ENCODE data around the gene ADGRV1.
A peak's percentile ranks its signal among the peaks of the same experiment; 100 is the strongest.

The ADGRV1 gene

GRCh38 chr5:90865180-90865579 lies 306.6 kb downstream of the ADGRV1 start:
- H3K27ac ChIP-seq (ENCODE audit: low read length): no peak overlapping the region
- H3K9ac ChIP-seq (ENCODE audit: low read length): no peak overlapping the region
- H3K4me1 ChIP-seq (ENCODE audit: control insufficient read depth, low read depth, low read length): no peaks in the 10 kb centered on the region
- H3K4me3 ChIP-seq (ENCODE audit: low read length): no peak overlapping the region
- no peaks in the 10 kb centered on the region for H3K9me3 ChIP-seq (ENCODE audit: control insufficient read depth, low read depth, low read length)
- peaks cover 6% of the 10 kb centered on the region for H3K36me3 ChIP-seq (ENCODE audit: control insufficient read depth, low read depth, low read length)
- no peaks in the 10 kb centered on the region for H3K27me3 ChIP-seq (ENCODE audit: control insufficient read depth, insufficient read depth, low read length)

- Histone ChIP-seq H3K4me1 (ENCODE audit: control insufficient read depth, low read depth, low read length) (no peaks in the 10 kb centered on the region), H3K27ac (ENCODE audit: low read length) (no peak overlapping the region), H3K9me3 (ENCODE audit: control insufficient read depth, low read depth, low read length) (no peaks in the 10 kb centered on the region), H3K27me3 (ENCODE audit: control insufficient read depth, insufficient read depth, low read length) (no peaks in the 10 kb centered on the region), H3K4me3 (ENCODE audit: low read length) (no peak overlapping the region), H3K36me3 (ENCODE audit: control insufficient read depth, low read depth, low read length) (peaks cover 6% of the 10 kb centered on the region), H3K9ac (ENCODE audit: low read length) (no peak overlapping the region)
These were observed 307.7 kb downstream of the ADGRV1 start for GRCh38 chr5:90866333-90866732.

GRCh38 chr5:90866915-90867731 lies 308.5 kb downstream of the ADGRV1 start:
- no peaks in the 10 kb centered on the region for H3K4me1 ChIP-seq (ENCODE audit: control insufficient read depth, low read depth, low read length)
- H3K4me3 ChIP-seq (ENCODE audit: low read length): no peak overlapping the region
- H3K36me3 ChIP-seq (ENCODE audit: control insufficient read depth, low read depth, low read length): peaks cover 3% of the 10 kb centered on the region
- H3K9me3 ChIP-seq (ENCODE audit: control insufficient read depth, low read depth, low read length): no peaks in the 10 kb centered on the region
- no peak overlapping the region for H3K9ac ChIP-seq (ENCODE audit: low read length)
- H3K27ac ChIP-seq (ENCODE audit: low read length): no peak overlapping the region
- no peaks in the 10 kb centered on the region for H3K27me3 ChIP-seq (ENCODE audit: control insufficient read depth, insufficient read depth, low read length)

- no peaks in the 10 kb centered on the region for H3K9me3 ChIP-seq (ENCODE audit: control insufficient read depth, low read depth, low read length)
- H3K27ac ChIP-seq (ENCODE audit: low read length): no peak overlapping the region
- H3K36me3 ChIP-seq (ENCODE audit: control insufficient read depth, low read depth, low read length): peaks cover 3% of the 10 kb centered on the region
- H3K4me3 ChIP-seq (ENCODE audit: low read length): no peak overlapping the region
- H3K4me1 ChIP-seq (ENCODE audit: control insufficient read depth, low read depth, low read length): no peaks in the 10 kb centered on the region
- H3K27me3 ChIP-seq (ENCODE audit: control insufficient read depth, insufficient read depth, low read length): no peaks in the 10 kb centered on the region
- no peak overlapping the region for H3K9ac ChIP-seq (ENCODE audit: low read length)
These were observed 310.2 kb downstream of the ADGRV1 start for GRCh38 chr5:90868799-90869198.

GRCh38 chr5:90871391-90871991 lies 312.9 kb downstream of the ADGRV1 start:
- Histone ChIP-seq H3K9ac (ENCODE audit: low read length) (no peak overlapping the region), H3K9me3 (ENCODE audit: control insufficient read depth, low read depth, low read length) (no peaks in the 10 kb centered on the region), H3K27ac (ENCODE audit: low read length) (no peak overlapping the region), H3K4me1 (ENCODE audit: control insufficient read depth, low read depth, low read length) (peaks cover 13% of the 10 kb centered on the region), H3K36me3 (ENCODE audit: control insufficient read depth, low read depth, low read length) (peaks cover 3% of the 10 kb centered on the region), H3K27me3 (ENCODE audit: control insufficient read depth, insufficient read depth, low read length) (no peaks in the 10 kb centered on the region), H3K4me3 (ENCODE audit: low read length) (no peak overlapping the region)

GRCh38 chr5:90873033-90873517 lies 314.5 kb downstream of the ADGRV1 start:
- Histone ChIP-seq H3K27me3 (ENCODE audit: control insufficient read depth, insufficient read depth, low read length) (no peaks in the 10 kb centered on the region), H3K36me3 (ENCODE audit: control insufficient read depth, low read depth, low read length) (peaks cover 3% of the 10 kb centered on the region), H3K9me3 (ENCODE audit: control insufficient read depth, low read depth, low read length) (no peaks in the 10 kb centered on the region), H3K4me1 (ENCODE audit: control insufficient read depth, low read depth, low read length) (peaks cover 21% of the 10 kb centered on the region), H3K9ac (ENCODE audit: low read length) (no peak overlapping the region), H3K27ac (ENCODE audit: low read length) (no peak overlapping the region), H3K4me3 (ENCODE audit: low read length) (no peak overlapping the region)

GRCh38 chr5:90874066-90874465 lies 315.5 kb downstream of the ADGRV1 start:
- H3K4me1 ChIP-seq (ENCODE audit: control insufficient read depth, low read depth, low read length): peaks cover 28% of the 10 kb centered on the region
- no peaks in the 10 kb centered on the region for H3K27me3 ChIP-seq (ENCODE audit: control insufficient read depth, insufficient read depth, low read length)
- H3K27ac ChIP-seq (ENCODE audit: low read length): no peak overlapping the region
- no peak overlapping the region for H3K4me3 ChIP-seq (ENCODE audit: low read length)
- peaks cover 5% of the 10 kb centered on the region for H3K36me3 ChIP-seq (ENCODE audit: control insufficient read depth, low read depth, low read length)
- no peaks in the 10 kb centered on the region for H3K9me3 ChIP-seq (ENCODE audit: control insufficient read depth, low read depth, low read length)
- H3K9ac ChIP-seq (ENCODE audit: low read length): no peak overlapping the region

GRCh38 chr5:90875456-90875855 lies 316.9 kb downstream of the ADGRV1 start:
- H3K4me3 ChIP-seq (ENCODE audit: low read length): no peak overlapping the region
- peaks cover 4% of the 10 kb centered on the region for H3K36me3 ChIP-seq (ENCODE audit: control insufficient read depth, low read depth, low read length)
- H3K27ac ChIP-seq (ENCODE audit: low read length): no peak overlapping the region
- H3K4me1 ChIP-seq (ENCODE audit: control insufficient read depth, low read depth, low read length): peaks cover 30% of the 10 kb centered on the region
- H3K9me3 ChIP-seq (ENCODE audit: control insufficient read depth, low read depth, low read length): no peaks in the 10 kb centered on the region
- no peaks in the 10 kb centered on the region for H3K27me3 ChIP-seq (ENCODE audit: control insufficient read depth, insufficient read depth, low read length)
- H3K9ac ChIP-seq (ENCODE audit: low read length): no peak overlapping the region

GRCh38 chr5:90876366-90876765 lies 317.8 kb downstream of the ADGRV1 start:
- peaks cover 4% of the 10 kb centered on the region for H3K36me3 ChIP-seq (ENCODE audit: control insufficient read depth, low read depth, low read length)
- no peaks in the 10 kb centered on the region for H3K27me3 ChIP-seq (ENCODE audit: control insufficient read depth, insufficient read depth, low read length)
- H3K4me3 ChIP-seq (ENCODE audit: low read length): no peak overlapping the region
- H3K9ac ChIP-seq (ENCODE audit: low read length): no peak overlapping the region
- peaks cover 32% of the 10 kb centered on the region for H3K4me1 ChIP-seq (ENCODE audit: control insufficient read depth, low read depth, low read length)
- no peaks in the 10 kb centered on the region for H3K9me3 ChIP-seq (ENCODE audit: control insufficient read depth, low read depth, low read length)
- H3K27ac ChIP-seq (ENCODE audit: low read length): no peak overlapping the region

GRCh38 chr5:90877049-90877448 lies 318.5 kb downstream of the ADGRV1 start:
- H3K4me1 ChIP-seq (ENCODE audit: control insufficient read depth, low read depth, low read length): peaks cover 39% of the 10 kb centered on the region
- H3K27ac ChIP-seq (ENCODE audit: low read length): no peak overlapping the region
- H3K9me3 ChIP-seq (ENCODE audit: control insufficient read depth, low read depth, low read length): no peaks in the 10 kb centered on the region
- peaks cover 4% of the 10 kb centered on the region for H3K36me3 ChIP-seq (ENCODE audit: control insufficient read depth, low read depth, low read length)
- no peaks in the 10 kb centered on the region for H3K27me3 ChIP-seq (ENCODE audit: control insufficient read depth, insufficient read depth, low read length)
- no peak overlapping the region for H3K9ac ChIP-seq (ENCODE audit: low read length)
- H3K4me3 ChIP-seq (ENCODE audit: low read length): no peak overlapping the region

GRCh38 chr5:90878081-90878480 lies 319.5 kb downstream of the ADGRV1 start:
- peaks cover 4% of the 10 kb centered on the region for H3K36me3 ChIP-seq (ENCODE audit: control insufficient read depth, low read depth, low read length)
- H3K4me3 ChIP-seq (ENCODE audit: low read length): no peak overlapping the region
- H3K9me3 ChIP-seq (ENCODE audit: control insufficient read depth, low read depth, low read length): no peaks in the 10 kb centered on the region
- H3K27me3 ChIP-seq (ENCODE audit: control insufficient read depth, insufficient read depth, low read length): no peaks in the 10 kb centered on the region
- H3K9ac ChIP-seq (ENCODE audit: low read length): no peak overlapping the region
- peaks cover 49% of the 10 kb centered on the region for H3K4me1 ChIP-seq (ENCODE audit: control insufficient read depth, low read depth, low read length)
- peak overlapping the region; percentile 9 for H3K27ac ChIP-seq (ENCODE audit: low read length)

Data from iPS-18a (cell line).